ENCODE measurements around the gene CFAP74. TPM values are rescaled to one million over a fixed set of nuclear protein-coding genes. Genes with fewer than 3 reads are reported as not detected.
"Not testable (repeated sequence)": the region's sequence is repeated elsewhere in the genome, so short reads cannot be mapped to it uniquely, and the experiment has no call there.

Gene CFAP74
- total RNA-seq, 1 experiment from 2014 or later: not detected

DNA sequence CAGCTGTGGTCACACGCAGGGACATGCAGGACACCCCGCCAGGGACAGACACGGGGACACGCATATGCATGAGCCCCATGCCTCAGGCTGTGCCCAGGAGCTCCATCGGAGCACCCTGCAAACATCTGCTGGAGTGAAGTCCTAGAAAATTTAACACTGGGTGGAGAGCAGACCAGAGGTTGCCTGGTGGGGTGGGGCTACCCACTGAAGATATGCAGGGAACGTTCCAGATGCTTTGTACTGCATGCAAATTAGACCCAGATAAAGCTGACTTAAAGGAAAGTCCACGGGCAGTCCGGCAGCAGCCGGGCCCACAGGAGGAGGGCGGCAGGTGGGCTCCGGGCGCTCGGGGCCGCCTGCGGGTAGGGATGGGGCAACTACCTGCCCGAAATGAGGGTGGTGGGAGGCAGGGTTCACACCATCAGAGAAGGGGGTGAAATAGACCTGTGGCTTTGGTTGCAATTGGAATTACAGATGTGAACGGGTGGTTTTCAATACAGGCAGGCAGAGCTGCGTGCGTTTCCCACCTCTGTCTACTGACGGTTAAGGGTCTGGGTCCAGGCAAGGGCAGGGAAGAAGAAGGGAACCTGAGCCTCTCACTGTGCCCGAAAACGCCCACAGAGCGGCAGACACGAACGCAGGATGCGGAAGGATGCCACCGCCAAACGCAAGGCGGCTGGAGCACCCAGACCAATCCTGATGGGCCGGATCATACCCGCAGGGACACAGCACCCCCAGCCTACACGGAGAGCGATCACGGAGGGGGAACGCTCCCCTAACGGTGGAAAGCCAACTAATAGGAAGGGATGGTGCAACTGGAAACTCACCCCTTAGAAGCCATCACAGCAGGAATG is 21.0 kb downstream of the CFAP74 start:
- Histone ChIP-seq H3K4me3 (ENCODE audit: low read length) (no peak overlapping the region), H3K9me2 (replicated peaks; ENCODE audit: low read length) (no peaks in the 10 kb centered on the region), H3K27ac (ENCODE audit: low read length) (no peak overlapping the region), H3K27me3 (ENCODE audit: low read length) (no peaks in the 10 kb centered on the region), H3K36me3 (ENCODE audit: low read depth, low read length) (no peaks in the 10 kb centered on the region), H3K79me2 (ENCODE audit: low read length) (no peaks in the 10 kb centered on the region), H3K4me1 (ENCODE audit: insufficient read depth, low read length) (no peaks in the 10 kb centered on the region), H3K9me3 (ENCODE audit: low read length) (no peaks in the 10 kb centered on the region), H2AFZ (ENCODE audit: low read length) (no peak overlapping the region), H3K9ac (ENCODE audit: low read length) (no peak overlapping the region), H4K20me1 (ENCODE audit: low read length) (no peaks in the 10 kb centered on the region), H3F3A (ENCODE audit: low read length, unreplicated experiment) (no peaks in the 10 kb centered on the region), H3K4me2 (ENCODE audit: low read length) (no peak overlapping the region)
- intact Hi-C loops (cut with micrococcal nuclease): no loop called here
- BruUV-seq (replicated peaks): no TSS peak
- TF ChIP-seq EZH2phosphoT487 (IDR thresholded peaks at IDR 0.05; ENCODE audit: borderline replicate concordance, low read length): no peak
- no peak for DNase-seq
- ChIA-PET CTCF (no interaction called here), POLR2A (ENCODE audit: unreplicated experiment) (no interaction called here)
- no peak for ATAC-seq

- H3K79me2 ChIP-seq (ENCODE audit: low read length); H2AFZ ChIP-seq (ENCODE audit: low read length); BruUV-seq (replicated peaks); H3K4me3 ChIP-seq (ENCODE audit: low read length); CTCF ChIA-PET; ATAC-seq; H3K4me2 ChIP-seq (ENCODE audit: low read length); H3K9me2 ChIP-seq (replicated peaks; ENCODE audit: low read length); H3K27me3 ChIP-seq (ENCODE audit: low read length); H3K4me1 ChIP-seq (ENCODE audit: insufficient read depth, low read length); H3K27ac ChIP-seq (ENCODE audit: low read length); H3K36me3 ChIP-seq (ENCODE audit: low read depth, low read length); H3F3A ChIP-seq (ENCODE audit: low read length, unreplicated experiment); DNase-seq; H3K9me3 ChIP-seq (ENCODE audit: low read length); H3K9ac ChIP-seq (ENCODE audit: low read length); H4K20me1 ChIP-seq (ENCODE audit: low read length); intact Hi-C loops (cut with micrococcal nuclease); POLR2A ChIA-PET (ENCODE audit: unreplicated experiment): not testable (repeated sequence)
These were observed 21.8 kb downstream of the CFAP74 start for GRCh38 chr1:1981631-1982327.

- Histone ChIP-seq H3K79me2 (ENCODE audit: low read length) (no peaks in the 10 kb centered on the region), H4K20me1 (ENCODE audit: low read length) (no peaks in the 10 kb centered on the region), H2AFZ (ENCODE audit: low read length) (no peak overlapping the region), H3K9me3 (ENCODE audit: low read length) (no peaks in the 10 kb centered on the region), H3K36me3 (ENCODE audit: low read depth, low read length) (no peaks in the 10 kb centered on the region), H3K4me3 (ENCODE audit: low read length) (no peak overlapping the region), H3K4me1 (ENCODE audit: insufficient read depth, low read length) (no peaks in the 10 kb centered on the region), H3K27me3 (ENCODE audit: low read length) (no peaks in the 10 kb centered on the region), H3K9me2 (replicated peaks; ENCODE audit: low read length) (no peaks in the 10 kb centered on the region), H3K9ac (ENCODE audit: low read length) (no peak overlapping the region), H3K27ac (ENCODE audit: low read length) (no peak overlapping the region), H3F3A (ENCODE audit: low read length, unreplicated experiment) (no peaks in the 10 kb centered on the region), H3K4me2 (ENCODE audit: low read length) (no peak overlapping the region)
- intact Hi-C loops (cut with micrococcal nuclease): no loop called here
- no peak for ATAC-seq
- ChIA-PET CTCF (no interaction called here), POLR2A (ENCODE audit: unreplicated experiment) (no interaction called here)
- BruUV-seq (replicated peaks): no TSS peak
- no peak for TF ChIP-seq EZH2phosphoT487 (IDR thresholded peaks at IDR 0.05; ENCODE audit: borderline replicate concordance, low read length)
- TF ChIP-seq CTCF (conservative IDR thresholded peaks at IDR 0.05; ENCODE audit: low read depth, low read length): no peak
- TF ChIP-seq EZH2 (IDR thresholded peaks at IDR 0.05; ENCODE audit: low read length, unreplicated experiment): no peak
- no peak for DNase-seq
These were observed 22.5 kb downstream of the CFAP74 start for GRCh38 chr1:1981142-1981500.

Measured in PC-3 (cell line).